ENCODE measurements around the gene VPS8.

Gene VPS8, protein sequence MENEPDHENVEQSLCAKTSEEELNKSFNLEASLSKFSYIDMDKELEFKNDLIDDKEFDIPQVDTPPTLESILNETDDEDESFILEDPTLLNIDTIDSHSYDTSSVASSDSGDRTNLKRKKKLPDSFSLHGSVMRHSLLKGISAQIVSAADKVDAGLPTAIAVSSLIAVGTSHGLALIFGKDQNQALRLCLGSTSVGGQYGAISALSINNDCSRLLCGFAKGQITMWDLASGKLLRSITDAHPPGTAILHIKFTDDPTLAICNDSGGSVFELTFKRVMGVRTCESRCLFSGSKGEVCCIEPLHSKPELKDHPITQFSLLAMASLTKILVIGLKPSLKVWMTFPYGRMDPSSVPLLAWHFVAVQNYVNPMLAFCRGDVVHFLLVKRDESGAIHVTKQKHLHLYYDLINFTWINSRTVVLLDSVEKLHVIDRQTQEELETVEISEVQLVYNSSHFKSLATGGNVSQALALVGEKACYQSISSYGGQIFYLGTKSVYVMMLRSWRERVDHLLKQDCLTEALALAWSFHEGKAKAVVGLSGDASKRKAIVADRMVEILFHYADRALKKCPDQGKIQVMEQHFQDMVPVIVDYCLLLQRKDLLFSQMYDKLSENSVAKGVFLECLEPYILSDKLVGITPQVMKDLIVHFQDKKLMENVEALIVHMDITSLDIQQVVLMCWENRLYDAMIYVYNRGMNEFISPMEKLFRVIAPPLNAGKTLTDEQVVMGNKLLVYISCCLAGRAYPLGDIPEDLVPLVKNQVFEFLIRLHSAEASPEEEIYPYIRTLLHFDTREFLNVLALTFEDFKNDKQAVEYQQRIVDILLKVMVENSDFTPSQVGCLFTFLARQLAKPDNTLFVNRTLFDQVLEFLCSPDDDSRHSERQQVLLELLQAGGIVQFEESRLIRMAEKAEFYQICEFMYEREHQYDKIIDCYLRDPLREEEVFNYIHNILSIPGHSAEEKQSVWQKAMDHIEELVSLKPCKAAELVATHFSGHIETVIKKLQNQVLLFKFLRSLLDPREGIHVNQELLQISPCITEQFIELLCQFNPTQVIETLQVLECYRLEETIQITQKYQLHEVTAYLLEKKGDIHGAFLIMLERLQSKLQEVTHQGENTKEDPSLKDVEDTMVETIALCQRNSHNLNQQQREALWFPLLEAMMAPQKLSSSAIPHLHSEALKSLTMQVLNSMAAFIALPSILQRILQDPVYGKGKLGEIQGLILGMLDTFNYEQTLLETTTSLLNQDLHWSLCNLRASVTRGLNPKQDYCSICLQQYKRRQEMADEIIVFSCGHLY (N-terminal part only)

DNA sequence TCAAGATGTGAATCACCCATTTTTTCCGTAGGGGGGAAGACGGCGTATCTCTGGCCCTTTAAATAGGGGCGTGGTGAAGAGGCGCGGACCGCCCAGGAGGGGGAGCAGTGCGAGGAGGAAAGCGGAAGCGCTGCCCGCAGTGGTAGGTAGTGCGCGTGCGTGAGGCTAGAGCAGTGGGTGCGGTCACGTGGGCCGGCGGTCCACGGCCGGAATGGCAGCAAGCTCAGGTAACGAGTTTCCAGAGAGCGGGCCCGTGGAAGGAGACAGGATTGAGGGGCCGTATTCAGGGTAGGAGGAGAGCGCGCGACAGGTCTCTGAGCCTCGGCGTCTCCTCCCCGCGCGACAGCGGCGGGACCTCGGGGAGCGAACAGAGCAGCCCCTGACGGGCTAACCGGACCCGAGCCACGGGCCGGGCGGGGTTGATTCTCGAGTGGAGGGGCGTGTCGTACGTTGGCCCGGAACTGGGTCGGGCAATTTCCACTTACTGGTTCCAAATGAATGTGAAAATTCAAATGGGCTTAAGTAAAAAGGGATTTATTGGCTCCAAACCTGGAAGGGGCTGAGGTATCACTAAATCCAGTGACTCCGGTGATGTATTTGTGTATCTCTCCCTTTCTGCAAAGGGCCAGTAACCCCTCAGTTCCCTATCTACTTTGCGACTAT, at the start of gene VPS8:
Gene VPS8, plus strand, starts transcription at position 168 of the 663 bp plus-strand sequence. CDS start 12,467 bp downstream, outside the sequence.
- peak; percentile 93 for DNase-seq

DNA sequence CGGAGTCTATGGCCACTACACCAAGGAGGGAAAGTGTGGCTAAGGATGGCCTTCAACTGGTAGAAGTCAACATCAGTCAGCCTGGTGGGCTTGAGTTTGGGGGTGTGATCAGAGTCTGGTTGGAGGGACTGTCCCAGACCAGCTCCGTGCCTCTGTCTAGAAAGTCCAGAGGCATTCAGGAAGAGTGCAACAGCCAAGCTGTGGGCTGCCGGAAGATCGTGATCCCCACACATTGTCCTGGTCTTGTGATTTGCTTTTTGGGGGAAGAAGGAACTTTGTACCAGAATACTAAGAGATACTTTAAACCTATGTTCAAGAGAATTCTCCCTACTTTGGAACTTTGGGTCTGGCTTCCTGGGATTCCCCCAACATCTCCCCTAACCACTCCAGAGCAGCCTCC, 47.8 kb upstream of the VPS8 start:
- DNase-seq = no peak

DNA sequence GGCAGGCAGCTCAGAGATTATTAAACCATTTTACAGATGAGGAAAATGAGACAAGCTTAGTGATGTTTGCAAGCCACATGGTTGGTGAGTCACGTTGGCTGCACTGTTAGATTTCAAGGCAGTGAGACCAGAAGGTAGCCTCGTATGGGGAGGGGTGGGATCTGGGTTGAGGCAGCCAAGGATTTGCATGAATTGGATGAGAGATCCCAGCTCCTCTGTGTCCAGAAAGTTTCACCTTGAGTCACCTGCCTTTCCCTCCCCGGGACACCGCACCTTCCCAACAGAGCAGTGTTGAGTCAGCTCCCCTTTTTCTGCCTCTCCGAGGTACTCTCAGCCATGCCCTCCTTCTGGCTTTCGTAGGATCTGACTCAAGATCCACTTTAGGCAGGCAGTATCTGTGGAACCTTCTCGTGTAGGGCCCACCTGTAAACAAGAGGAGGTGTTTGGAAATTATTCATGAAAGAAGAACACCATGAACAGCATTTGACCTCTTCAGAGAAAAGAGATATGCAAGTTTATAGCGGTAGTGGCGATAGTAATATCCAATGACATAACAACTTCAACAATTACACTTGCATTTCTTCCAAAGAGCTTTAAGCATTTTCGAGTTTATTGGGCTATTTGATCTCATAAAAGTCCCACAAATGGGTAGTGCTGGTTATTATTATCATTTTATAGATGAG, 46.8 kb upstream of the VPS8 start:
- DNase-seq = no peak

DNA sequence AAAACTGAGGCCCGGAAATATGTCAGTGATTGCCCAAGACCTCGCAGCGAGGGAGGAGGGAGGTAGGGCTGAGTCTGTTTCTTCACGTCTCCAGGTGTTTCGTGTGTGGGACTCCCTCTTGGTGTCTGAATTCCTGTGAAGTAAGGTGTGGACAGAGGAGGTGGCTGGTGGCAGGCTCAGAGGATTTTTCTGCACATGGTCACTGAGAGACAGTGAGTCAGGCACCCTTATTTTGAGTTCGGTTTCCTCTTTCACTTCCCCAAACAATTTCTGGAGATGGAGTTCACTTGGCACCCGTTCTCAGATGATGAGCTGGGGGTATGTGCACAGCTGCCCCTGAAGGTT, 46.3 kb upstream of the VPS8 start:
- DNase-seq = no peak

DNA sequence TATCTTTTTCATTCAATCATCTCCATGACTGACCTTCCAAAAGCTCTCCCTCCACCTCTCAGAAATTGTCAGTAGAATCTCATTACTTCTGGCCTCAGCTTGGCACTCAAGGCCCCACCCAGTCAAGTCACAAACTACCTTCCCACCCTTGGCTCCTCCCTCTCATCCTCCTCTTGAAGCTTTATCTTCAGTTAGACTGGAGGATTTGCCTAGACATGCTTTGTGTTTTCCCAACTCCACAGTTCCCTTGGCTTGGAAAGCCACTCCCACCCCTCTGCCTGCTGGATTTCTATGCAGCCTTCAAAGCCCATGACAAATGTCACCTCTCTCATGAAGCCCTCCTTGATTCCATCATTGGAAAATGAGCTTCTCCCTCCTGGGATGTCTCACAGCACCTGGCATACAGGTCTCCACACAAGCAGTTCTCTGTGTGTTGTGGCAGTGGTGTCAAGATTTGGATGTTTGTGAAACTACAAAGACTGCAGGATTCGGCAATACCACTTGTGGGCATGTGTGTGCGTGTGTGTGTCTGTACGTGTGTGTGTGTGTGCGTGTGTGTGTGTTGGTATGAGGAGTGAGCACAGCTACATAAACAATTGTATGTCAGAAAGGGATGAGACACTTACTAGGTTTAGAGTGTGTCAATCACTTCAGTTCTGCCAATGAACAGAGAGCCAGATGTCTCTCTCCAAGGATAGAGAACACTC, 45.3 kb upstream of the VPS8 start:
- no peak for DNase-seq

DNA sequence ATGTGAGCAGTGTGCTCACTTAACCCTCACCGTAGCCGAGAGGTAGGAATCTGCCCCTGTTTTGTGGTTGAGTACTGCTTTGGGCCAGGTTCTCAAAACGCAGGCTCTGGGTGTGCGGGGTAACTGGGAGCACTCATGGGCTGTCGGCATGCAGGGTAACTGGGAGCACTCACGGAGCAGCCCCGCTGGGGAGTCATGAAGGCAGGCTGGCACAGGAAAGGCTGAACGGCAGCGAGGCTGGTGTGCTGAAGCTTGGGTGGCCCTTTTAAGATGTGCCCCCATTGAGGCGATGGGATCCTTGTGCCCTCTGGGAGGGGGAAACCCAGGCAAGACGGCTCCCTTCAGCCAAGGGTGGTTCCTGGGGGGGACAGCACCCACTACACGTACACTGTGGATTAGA, 44.6 kb upstream of the VPS8 start:
- no peak for DNase-seq

DNA sequence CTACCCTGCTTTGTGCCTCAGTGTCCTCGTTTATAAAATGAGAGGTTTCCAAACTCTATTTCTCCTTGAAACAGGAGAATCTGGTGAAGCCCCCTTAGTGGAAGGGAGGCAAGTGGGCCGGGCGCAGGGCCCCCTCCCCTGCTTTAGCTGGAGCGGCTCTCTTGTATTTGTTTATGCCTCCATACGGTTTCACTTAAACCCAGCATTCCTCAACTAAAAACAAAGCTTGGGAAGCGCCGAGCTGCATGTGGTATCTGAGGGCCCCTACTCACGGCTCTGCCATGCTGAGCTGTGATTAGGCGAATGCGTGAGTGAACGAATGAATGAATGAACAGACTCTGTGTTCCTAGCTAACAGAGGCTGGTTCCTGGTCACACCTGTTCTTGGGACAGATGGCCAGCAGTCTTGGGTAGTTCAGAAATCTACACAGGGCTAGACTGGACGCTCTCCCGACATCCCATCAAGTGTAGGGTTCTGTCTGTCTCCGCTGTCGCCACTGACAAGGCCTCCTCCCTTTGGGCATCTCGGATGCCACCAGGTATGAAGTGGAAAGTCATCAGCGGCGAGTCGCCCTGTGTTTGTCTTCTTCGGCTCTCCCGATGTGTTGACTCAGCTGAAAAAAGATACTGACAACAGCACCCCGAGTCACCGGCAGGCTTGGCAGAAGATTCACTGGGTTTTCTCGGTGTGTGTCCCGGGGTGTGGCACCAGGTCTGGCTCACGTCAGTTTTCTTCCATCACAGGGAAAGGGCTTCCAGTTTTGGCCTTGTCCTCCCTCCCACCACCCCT, 42.4 kb upstream of the VPS8 start:
- no peak for DNase-seq

DNA sequence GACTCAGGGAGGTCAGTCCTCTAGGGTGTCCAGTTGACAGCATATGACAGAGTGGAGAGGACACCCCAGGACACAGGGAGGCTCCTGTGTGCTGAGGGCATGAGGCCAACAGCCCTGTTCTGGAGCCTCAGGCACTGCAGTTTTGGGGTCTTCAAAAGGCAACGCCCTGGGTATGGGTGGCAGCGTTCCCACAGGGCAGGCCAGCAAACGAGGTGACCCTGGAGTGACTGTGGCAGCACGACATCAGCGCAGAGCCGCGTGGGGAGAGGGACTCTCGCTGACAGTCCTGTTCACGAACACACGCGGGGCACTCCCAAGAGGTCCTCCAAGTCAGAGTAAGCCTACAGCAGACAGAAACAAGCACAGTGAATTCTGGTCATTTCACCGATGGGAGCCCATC, 41.4 kb upstream of the VPS8 start:
- no peak for DNase-seq

DNA sequence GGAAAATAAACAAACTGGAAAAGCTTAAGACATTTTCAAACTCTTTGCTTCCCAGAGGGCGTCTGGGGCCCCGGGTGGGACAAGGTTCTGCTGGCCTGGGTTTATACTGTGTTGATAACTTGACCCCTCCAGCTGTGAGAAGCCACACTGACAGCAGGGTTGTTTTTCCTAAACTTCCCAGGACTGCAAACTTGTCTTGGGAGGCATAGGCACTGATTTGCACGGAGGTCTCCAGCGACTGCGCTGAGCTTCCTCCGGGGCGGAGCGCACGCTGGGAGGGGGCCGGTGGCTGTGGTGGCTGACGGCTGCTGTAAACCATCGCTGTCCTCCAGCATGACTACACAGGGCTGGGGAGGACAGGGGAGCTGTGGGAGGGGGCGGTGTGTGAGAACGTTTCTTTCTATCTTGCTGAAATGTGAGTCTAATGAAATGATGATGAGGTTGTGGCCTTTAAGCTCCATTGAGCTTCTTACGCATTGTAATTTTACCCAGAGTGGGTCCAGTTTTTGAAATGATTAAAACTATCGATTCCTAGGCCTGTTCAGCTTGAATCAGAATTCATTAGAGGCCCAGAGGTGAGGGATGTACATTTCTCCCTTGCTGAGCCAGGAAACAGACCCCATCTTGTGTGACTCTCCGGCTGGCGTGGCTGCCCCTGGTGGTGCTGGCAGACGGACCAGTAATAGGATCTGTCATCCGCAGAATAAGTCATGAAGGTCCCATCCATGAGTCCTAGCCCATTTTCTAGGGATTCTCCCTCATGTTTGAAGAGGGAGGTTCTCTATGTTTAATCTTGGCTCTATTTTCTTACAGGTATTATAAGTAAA, 40.5 kb upstream of the VPS8 start:
- DNase-seq = no peak

DNA sequence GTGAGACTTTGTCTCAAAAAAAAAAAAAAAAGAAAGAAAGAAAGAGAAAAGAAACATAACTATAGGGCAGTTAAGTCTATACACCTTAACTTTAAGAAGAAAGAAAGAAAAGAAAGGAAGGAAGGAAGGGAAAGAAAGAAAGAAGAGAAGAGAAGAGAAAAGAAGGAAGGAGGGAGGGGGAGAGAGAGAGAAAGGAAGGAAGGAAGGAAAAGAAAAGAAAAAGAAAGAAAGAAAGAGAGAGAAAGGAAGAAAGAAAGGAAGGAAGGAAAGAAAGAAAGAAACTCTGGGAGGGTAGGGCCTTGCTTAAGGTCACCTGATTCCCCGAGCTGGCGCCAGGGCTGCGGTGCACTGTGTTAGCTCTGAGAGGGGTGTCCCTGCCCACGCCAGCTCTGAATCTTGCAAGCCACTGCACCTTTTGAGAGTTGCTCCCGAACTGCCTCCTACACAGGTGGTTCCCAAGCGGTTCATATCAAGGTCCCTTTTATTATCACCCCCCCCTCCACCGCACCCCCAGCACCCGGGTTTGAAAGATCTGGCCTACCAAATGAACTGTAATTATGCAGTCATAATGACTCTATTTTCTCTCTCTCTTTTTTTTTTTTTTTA, 39.2 kb upstream of the VPS8 start:
- DNase-seq = no peak

DNA sequence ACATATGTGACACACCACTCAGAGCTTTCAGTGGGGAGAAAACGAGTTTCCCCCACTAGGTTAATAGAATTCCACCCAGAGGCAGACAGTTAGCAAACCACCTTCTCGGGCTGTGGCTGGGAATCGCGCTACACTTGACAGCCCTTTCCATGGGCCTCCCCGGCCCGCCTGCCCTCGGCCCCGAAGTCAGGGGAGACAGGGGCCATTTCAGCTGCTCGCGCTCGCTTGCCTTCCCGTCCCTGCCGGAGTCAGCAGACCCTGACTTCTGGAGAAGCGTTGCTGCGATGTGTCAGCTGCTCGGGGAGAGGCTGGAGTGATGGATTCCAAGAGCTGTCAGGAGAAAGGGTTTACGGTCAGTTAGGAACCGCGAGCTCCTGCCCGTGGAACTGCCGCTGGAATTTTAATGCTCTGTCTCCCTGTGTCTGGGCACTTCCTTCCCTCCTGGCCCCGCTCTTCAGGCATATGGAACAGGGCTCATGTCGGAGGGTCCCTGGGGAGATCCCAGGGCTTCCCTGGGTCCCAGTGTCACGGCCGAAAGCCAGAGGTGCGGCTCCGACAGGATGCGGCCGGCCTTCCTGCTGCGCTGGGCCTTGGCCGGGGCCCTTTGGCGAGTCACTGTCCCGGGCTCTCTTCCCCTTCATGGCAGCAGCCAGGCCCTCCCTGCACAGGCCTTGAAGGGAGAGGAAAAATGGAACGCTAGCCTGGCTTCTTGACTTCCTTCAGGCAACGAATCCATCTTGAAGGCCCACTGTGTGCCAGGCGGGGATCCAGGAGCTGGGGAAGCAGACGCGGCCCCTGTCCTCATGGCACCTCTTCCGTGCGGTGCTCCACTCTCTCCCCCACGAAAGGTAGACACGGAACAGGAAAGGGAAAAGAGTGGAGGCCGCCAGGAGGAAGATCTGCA, 38.4 kb upstream of the VPS8 start:
- no peak for DNase-seq

DNA sequence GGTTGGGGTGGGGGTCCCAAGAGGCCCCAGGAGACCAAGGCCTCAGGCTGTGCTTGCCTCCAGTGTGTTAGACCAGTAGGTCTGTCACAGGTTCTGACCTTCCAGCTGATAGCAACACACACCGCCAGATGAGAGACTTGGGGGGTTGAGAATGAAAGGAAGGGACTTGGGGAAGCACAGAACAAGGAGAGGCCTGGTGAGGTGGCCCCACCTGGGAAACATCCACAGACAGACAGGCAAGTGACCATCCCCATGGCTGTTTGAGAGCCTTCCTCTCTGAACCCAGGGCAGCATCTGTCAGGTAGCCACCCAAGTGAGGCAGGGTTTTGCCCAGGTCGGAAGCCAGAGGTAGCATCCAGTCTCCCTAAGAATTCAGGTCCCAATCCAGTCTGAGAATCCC, 35.0 kb upstream of the VPS8 start:
- DNase-seq = no peak

DNA sequence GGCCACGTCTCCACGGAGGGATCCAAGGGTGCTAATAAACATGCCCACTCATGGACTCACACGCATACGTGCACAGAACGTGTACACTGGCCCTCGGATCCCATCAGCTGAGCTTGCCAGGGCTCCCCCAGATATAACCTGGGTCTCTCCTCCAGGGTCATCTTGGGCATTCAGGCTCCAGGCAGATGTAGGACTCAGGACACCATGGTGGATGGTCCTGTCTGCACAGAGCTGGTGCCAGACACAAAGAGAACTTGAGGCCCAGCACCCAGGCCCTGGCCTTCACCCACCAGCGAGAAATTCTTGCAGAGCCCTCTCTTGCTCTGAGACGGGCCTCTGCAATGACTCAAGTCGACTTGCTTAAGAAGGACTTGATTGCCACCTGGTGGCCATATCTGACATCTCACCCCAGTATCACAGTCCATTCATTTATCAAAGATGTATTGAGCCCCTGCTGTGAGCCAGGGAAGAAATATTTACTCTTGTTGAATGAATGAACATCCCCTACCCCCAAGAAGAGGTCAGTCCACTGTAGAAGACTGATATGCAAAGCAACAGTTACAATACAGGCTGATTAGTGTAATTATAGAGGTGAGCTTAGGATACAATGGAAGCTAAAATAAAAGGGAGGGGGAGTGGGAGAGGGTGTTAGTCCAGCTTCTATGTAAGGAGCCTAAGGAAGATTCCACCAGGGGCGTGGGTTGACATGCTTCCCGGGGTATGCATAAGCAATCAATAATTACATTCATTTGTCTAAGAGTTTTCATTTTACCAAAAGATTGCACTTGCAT, 34.2 kb upstream of the VPS8 start:
- peak; percentile 85 for DNase-seq

DNA sequence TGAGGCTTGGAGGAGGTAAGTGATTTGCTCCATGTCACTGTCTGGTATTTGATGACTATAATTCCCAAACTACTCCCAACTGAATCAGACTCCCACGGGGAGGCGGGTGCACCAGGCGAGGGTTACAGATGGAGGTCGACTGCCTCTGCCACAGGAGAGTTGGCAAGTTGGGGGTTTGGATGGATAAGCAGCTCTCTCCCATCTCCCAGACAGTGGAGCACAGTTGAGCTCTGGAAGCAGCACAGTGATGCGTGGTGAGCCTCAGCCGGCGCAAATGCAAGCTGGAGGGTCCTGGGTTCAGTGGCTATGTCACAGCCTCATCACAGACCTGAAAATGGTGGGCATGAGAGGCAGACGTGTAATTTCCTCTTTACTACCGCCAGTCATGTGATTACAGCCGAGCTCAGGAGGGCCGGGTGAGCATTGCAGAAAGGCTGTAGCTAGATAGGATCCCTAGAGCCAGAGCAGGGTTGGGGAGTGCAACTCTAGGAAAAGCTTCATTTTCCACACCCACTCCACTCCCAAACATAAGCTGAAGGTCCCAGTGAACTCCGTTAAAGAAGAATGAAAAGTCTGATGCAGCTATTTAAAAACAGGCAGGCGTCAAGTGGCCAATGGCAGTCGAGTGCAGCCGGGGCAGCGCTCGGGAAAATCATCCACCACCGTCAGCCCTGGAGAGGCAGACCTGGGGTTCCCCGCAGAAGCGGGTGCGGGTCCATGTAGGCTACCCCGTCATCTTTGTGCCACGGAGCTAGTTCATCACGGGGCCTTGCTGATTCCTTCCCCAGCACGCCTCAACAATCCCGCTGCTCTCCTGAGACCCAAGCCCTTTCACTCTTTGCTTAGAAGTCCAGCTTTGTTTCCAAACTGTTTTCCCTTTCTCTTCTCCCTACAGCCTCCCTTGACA, 33.3 kb upstream of the VPS8 start:
- no peak for DNase-seq

DNA sequence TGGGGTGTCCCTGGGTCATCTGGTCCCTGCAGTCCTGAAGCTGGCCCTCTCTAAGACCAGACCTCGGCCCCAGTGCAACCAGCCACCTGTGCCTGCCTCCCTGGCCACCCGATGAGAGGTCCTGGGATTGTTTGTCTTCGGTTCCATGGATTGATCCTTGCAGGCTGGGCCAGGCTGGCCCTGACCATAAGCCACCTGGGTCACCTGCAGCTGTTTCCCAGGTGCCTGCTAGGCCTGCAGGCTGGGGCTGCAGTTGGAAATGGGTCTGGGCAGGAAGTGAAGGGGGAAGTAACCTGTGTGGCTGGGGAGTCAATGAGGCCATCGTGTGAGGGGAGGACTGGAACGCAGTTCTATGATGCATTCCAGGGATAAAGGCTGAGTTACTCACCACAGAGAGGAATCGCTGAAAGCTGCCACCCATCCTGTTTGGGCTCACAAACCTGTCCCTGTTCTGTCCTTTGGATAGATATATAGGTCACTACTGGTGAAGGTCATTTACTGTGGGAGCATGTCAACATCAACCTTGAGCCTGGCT, 30.9 kb upstream of the VPS8 start:
- no peak for DNase-seq

DNA sequence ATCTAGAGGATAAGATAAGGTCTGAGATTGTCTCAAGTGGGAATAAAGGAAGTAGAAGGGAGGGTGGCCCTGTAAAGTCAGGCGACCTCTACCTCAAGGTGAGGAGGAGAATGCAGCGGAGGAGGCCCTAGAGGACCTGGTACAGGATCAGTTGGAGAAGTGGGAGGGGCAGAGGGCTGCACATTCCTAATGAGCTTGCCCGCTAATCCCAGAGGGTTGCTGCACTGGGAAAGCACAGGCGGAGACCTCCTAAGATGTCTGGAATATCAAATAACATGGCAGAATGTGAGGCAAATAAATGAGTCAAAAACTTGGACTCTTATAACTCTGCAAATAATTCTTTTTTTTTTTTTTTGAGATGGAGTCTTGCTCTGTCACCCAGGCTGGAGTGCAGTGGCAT, 30.2 kb upstream of the VPS8 start:
- no peak for DNase-seq

Data from NCI-H1092 (cell line).